GM21381 (cell line): ENCODE data around the gene BTBD10.

Experiments
- ATAC-seq: cut with Tn5 transposase; IDR thresholded peaks from one replicate; pipeline ENCODE4 v1.9.1; 2021; ENCODE audit warnings: mild to moderate bottlenecking, moderate library complexity; ENCODE audit not compliant: unreplicated experiment

The BTBD10 gene

GRCh38 chr11:13341026-13341425, 122.0 kb downstream of the BTBD10 start:
- ATAC-seq: no peak

- ATAC-seq: no peak
These were observed 123.5 kb downstream of the BTBD10 start for GRCh38 chr11:13339195-13340153.

- ATAC-seq: no peak
These were observed 124.5 kb downstream of the BTBD10 start for GRCh38 chr11:13338427-13339069.

- ATAC-seq: no peak
These were observed 125.0 kb downstream of the BTBD10 start for GRCh38 chr11:13338019-13338426.
